GM23338 (cell line): ENCODE measurements around the gene POU2F3. TPM values are rescaled to one million over a fixed set of nuclear protein-coding genes. Genes with fewer than 3 reads are reported as not detected.

Experiments
- ATAC-seq: fragments of 200-7000 bp; cut with Tn5 transposase; 3 replicates; pipeline ENCODE4 v1.9.1; 2020
- DNase-seq: peaks from one replicate; pipeline ENCODE4 v3.0.0-alpha.2; 2015; ENCODE audit warnings: low spot score
- H2AFZ ChIP-seq: fragments of 200-600 bp; sonication (generic); 2 replicates; pipeline ENCODE4 v1.8.0; 2016; ENCODE audit warnings: antibody characterized with exemption, mild to moderate bottlenecking, moderate library complexity
- H3F3A ChIP-seq: fragments of 200-600 bp; sonication (generic); replicated peaks from 2 replicates; pipeline ENCODE4 v1.8.0; 2017; ENCODE audit warnings: antibody characterized with exemption, mixed run types, low read depth
- H3K27ac ChIP-seq: fragments of 200-600 bp; sonication (generic); 2 replicates; pipeline ENCODE4 v1.6.1; 2016; ENCODE audit warnings: low read depth
- H3K27me3 ChIP-seq: fragments of 200-600 bp; sonication (generic); 2 replicates; pipeline ENCODE4 v1.8.0; 2016; ENCODE audit warnings: mild to moderate bottlenecking, mixed run types, moderate library complexity; ENCODE audit not compliant: insufficient read depth
- H3K36me3 ChIP-seq: fragments of 200-600 bp; sonication (generic); 2 replicates; pipeline ENCODE4 v1.8.0; 2016; ENCODE audit warnings: mild to moderate bottlenecking; ENCODE audit not compliant: insufficient read depth
- H3K4me1 ChIP-seq: fragments of 200-600 bp; sonication (generic); 2 replicates; pipeline ENCODE4 v1.8.0; 2016; ENCODE audit warnings: mild to moderate bottlenecking, moderate library complexity; ENCODE audit not compliant: insufficient read depth
- H3K4me2 ChIP-seq: fragments of 200-600 bp; sonication (generic); 2 replicates; pipeline ENCODE4 v1.7.1; 2017; ENCODE audit warnings: mixed run types
- H3K4me3 ChIP-seq: fragments of 200-600 bp; sonication (generic); 2 replicates; pipeline ENCODE4 v1.6.1; 2016; ENCODE audit warnings: mixed run types
- H3K79me2 ChIP-seq: fragments of 200-600 bp; sonication (generic); replicated peaks from 2 replicates; pipeline ENCODE4 v1.8.0; 2017; ENCODE audit warnings: mild to moderate bottlenecking; ENCODE audit not compliant: insufficient read depth
- H3K9me2 ChIP-seq: fragments of 200-600 bp; sonication (generic); 2 replicates; pipeline ENCODE4 v1.8.0; 2017; ENCODE audit not compliant: insufficient read depth
- H4K20me1 ChIP-seq: fragments of 200-600 bp; sonication (generic); replicated peaks from 2 replicates; pipeline ENCODE4 v1.8.0; 2017; ENCODE audit warnings: mild to moderate bottlenecking; ENCODE audit not compliant: insufficient read depth
- H3K27ac Mint-ChIP-seq: 2 replicates; pipeline ENCODE4 v1.8.0; 2020; ENCODE audit warnings: inconsistent platforms, mild to moderate bottlenecking, moderate library complexity, mixed read lengths
- H3K27me3 Mint-ChIP-seq: 3 replicates; pipeline ENCODE4 v1.8.0; 2022; ENCODE audit warnings: low read depth, mild to moderate bottlenecking, moderate library complexity, mixed read lengths, inconsistent platforms; ENCODE audit not compliant: insufficient read depth, poor library complexity
- H3K36me3 Mint-ChIP-seq: 3 replicates; pipeline ENCODE4 v1.8.0; 2021; ENCODE audit warnings: low read depth, mild to moderate bottlenecking, inconsistent platforms, moderate library complexity, mixed read lengths
- H3K4me1 Mint-ChIP-seq: 3 replicates; pipeline ENCODE4 v1.8.0; 2020; ENCODE audit warnings: mild to moderate bottlenecking, inconsistent platforms, mixed read lengths
- H3K4me3 Mint-ChIP-seq: 3 replicates; pipeline ENCODE4 v1.8.0; 2021; ENCODE audit warnings: moderate library complexity, mild to moderate bottlenecking, inconsistent platforms, mixed read lengths
- H3K9me3 Mint-ChIP-seq: 3 replicates; pipeline ENCODE4 v1.8.0; 2020; ENCODE audit warnings: moderate library complexity, mild to moderate bottlenecking, inconsistent platforms, mixed read lengths
- CREB1 ChIP-seq: fragments of 250-450 bp; sonication (Bioruptor Pico); IDR thresholded peaks from 2 replicates; pipeline ENCODE4 v1.5.0; 2020; ENCODE audit warnings: low read depth, mild to moderate bottlenecking, moderate library complexity
- ETS1 ChIP-seq: IDR thresholded peaks from 2 replicates; pipeline ENCODE4 v1.6.1; 2016; ENCODE audit warnings: antibody characterized with exemption
- EZH2 ChIP-seq: fragments of 200-600 bp; sonication (generic); IDR thresholded peaks from one replicate; pipeline ENCODE4 v1.8.0; 2017; ENCODE audit warnings: antibody characterized with exemption, mild to moderate bottlenecking, low read depth; ENCODE audit not compliant: unreplicated experiment
- JUNB ChIP-seq: IDR thresholded peaks from one replicate; pipeline ENCODE4 v1.6.1; 2016; ENCODE audit warnings: antibody characterized with exemption; ENCODE audit not compliant: unreplicated experiment
- NANOG ChIP-seq: IDR thresholded peaks from 2 replicates; pipeline ENCODE4 v1.6.1; 2016; ENCODE audit warnings: antibody characterized with exemption, borderline replicate concordance
- POLR2AphosphoS5 ChIP-seq: IDR thresholded peaks from 2 replicates; pipeline ENCODE4 v1.6.1; 2016; ENCODE audit warnings: antibody characterized with exemption, low read depth
- REST ChIP-seq: IDR thresholded peaks from one replicate; pipeline ENCODE4 v1.6.1; 2018; ENCODE audit warnings: antibody characterized with exemption; ENCODE audit not compliant: unreplicated experiment
- STAT1 ChIP-seq: IDR thresholded peaks from one replicate; pipeline ENCODE4 v1.6.1; 2016; ENCODE audit warnings: antibody characterized with exemption; ENCODE audit not compliant: unreplicated experiment
- ZNF114 ChIP-seq: fragments of 250-450 bp; sonication (Bioruptor Pico); IDR thresholded peaks from 2 replicates; pipeline ENCODE4 v1.5.0; 2020; ENCODE audit warnings: mild to moderate bottlenecking, moderate library complexity
- ZNF331 ChIP-seq: fragments of 250-450 bp; sonication (Bioruptor Pico); IDR thresholded peaks from 2 replicates; pipeline ENCODE4 v1.5.0; 2020; ENCODE audit warnings: low read depth, mild to moderate bottlenecking, moderate library complexity
- ZNF462 ChIP-seq: fragments of 250-450 bp; sonication (Bioruptor Pico); IDR thresholded peaks from 2 replicates; pipeline ENCODE4 v1.5.0; 2020; ENCODE audit warnings: mild to moderate bottlenecking, moderate library complexity
- polyA plus RNA-seq: library from polyadenylated mRNA; unstranded; fragments of >200 nt; fragmentation: Nextera tagmentation; extraction: Ambion mirVana; gene quantifications from 2 replicates; pipeline ENCODE4 v1.2.1, GENCODE V29; 2016
- total RNA-seq: library from RNA; depleted of rRNA; stranded (reverse); fragments of >200 nt; shearing (Covaris generic); gene quantifications from 2 replicates; pipeline ENCODE4 v1.2.3, GENCODE V29; 2014

POU2F3 gene
- total and polyA plus RNA-seq, 2 experiments from 2014 or later, result 0.45 to 0.79 TPM

GRCh38 chr11:120215634-120216033, 24.3 kb upstream of the POU2F3 start:
- Histone ChIP-seq H3K9me2 (no peaks in the 10 kb centered on the region), H2AFZ (no peak overlapping the region), H3K79me2 (no peaks in the 10 kb centered on the region), H3F3A (no peaks in the 10 kb centered on the region), H3K4me3 (no peak overlapping the region), H3K4me1 (peaks cover 17% of the 10 kb centered on the region), H3K27me3 (peaks cover 73% of the 10 kb centered on the region), H4K20me1 (peaks cover 3% of the 10 kb centered on the region; the same call in 1 of the 2 replicates), H3K36me3 (no peaks in the 10 kb centered on the region), H3K27ac (no peak overlapping the region), H3K4me2 (no peak overlapping the region)
- Mint-ChIP-seq H3K36me3 (no peaks in the 10 kb centered on the region; the same call in 2 of the 3 replicates), H3K4me1 (peaks cover 36% of the 10 kb centered on the region), H3K4me3 (no peak overlapping the region), H3K27me3 (peaks cover 60% of the 10 kb centered on the region), H3K9me3 (no peaks in the 10 kb centered on the region), H3K27ac (no peak overlapping the region)
- DNase-seq (no peak), ATAC-seq (no peak)
- no peak for TF ChIP-seq JUNB

- H3K79me2 ChIP-seq, result no peaks in the 10 kb centered on the region
- TF ChIP-seq ZNF331 (CRISPR knock-in tag), result no peak
- TF ChIP-seq ETS1, result no peak
- TF ChIP-seq CREB1 (CRISPR knock-in tag), result no peak
- TF ChIP-seq JUNB, result no peak
- TF ChIP-seq ZNF114 (CRISPR knock-in tag), result no peak
- no peak for TF ChIP-seq STAT1
- no peak for TF ChIP-seq ZNF462 (CRISPR knock-in tag)
- no peak for TF ChIP-seq EZH2
- no peak for TF ChIP-seq NANOG
- TF ChIP-seq REST, result no peak
- TF ChIP-seq POLR2AphosphoS5, result no peak
Observed at GRCh38 chr11:120216426-120217102, 23.4 kb upstream of the POU2F3 start.

More at GRCh38 chr11:120216426-120217102, 23.4 kb upstream of the POU2F3 start:
- no peak for ATAC-seq
- Mint-ChIP-seq H3K4me3 (no peak overlapping the region), H3K27me3 (peaks cover 56% of the 10 kb centered on the region), H3K9me3 (no peaks in the 10 kb centered on the region), H3K36me3 (no peaks in the 10 kb centered on the region; the same call in 2 of the 3 replicates), H3K27ac (no peak overlapping the region), H3K4me1 (peaks cover 39% of the 10 kb centered on the region)
- H3K9me2 ChIP-seq, result no peaks in the 10 kb centered on the region
- H3K4me1 ChIP-seq, result peaks cover 15% of the 10 kb centered on the region
- H3K4me2 ChIP-seq, result no peak overlapping the region
- H3K27ac ChIP-seq, result no peak overlapping the region
- H3K27me3 ChIP-seq, result peaks cover 64% of the 10 kb centered on the region
- no peaks in the 10 kb centered on the region for H3K36me3 ChIP-seq
- H2AFZ ChIP-seq, result no peak overlapping the region
- no peak overlapping the region for H3K4me3 ChIP-seq
- no peaks in the 10 kb centered on the region for H3F3A ChIP-seq
- H4K20me1 ChIP-seq, result peaks cover 3% of the 10 kb centered on the region; the same call in 1 of the 2 replicates
- no peak for DNase-seq
